ENCODE data around the gene TANC1.

Gene TANC1

GRCh38 chr2:158967114-158967730, 1.2 kb upstream of the TANC1 start:
- TF ChIP-seq CTCF (IDR thresholded peaks at IDR 0.05; ENCODE audit: borderline replicate concordance, insufficient read depth, low read depth, low read length) = no peak
- no peak overlapping the region for H3K4me3 ChIP-seq (ENCODE audit: low read depth, low read length)

- peak overlapping the region; percentile 77 for H3K4me3 ChIP-seq (ENCODE audit: low read depth, low read length)
- TF ChIP-seq CTCF (IDR thresholded peaks at IDR 0.05; ENCODE audit: borderline replicate concordance, insufficient read depth, low read depth, low read length) = no peak
These were observed 577 bp upstream of the TANC1 start for GRCh38 chr2:158967731-158968395.

GRCh38 chr2:158969162-158969714, 798 bp downstream of the TANC1 start:
- peak overlapping the region; percentile 77 for H3K4me3 ChIP-seq (ENCODE audit: low read depth, low read length)

GRCh38 chr2:158969715-158970240, 1.3 kb downstream of the TANC1 start:
- TF ChIP-seq CTCF (IDR thresholded peaks at IDR 0.05; ENCODE audit: borderline replicate concordance, insufficient read depth, low read depth, low read length) = no peak

More at GRCh38 chr2:158969162-158969714, 798 bp downstream of the TANC1 start:
- no peak for TF ChIP-seq CTCF (IDR thresholded peaks at IDR 0.05; ENCODE audit: borderline replicate concordance, insufficient read depth, low read depth, low read length)

GRCh38 chr2:158970241-158970751, 1.9 kb downstream of the TANC1 start:
- H3K4me3 ChIP-seq (ENCODE audit: low read depth, low read length) = peak overlapping the region; percentile 77
- TF ChIP-seq CTCF (IDR thresholded peaks at IDR 0.05; ENCODE audit: borderline replicate concordance, insufficient read depth, low read depth, low read length) = no peak

More at GRCh38 chr2:158969715-158970240, 1.3 kb downstream of the TANC1 start:
- H3K4me3 ChIP-seq (ENCODE audit: low read depth, low read length) = peak overlapping the region; percentile 77

GRCh38 chr2:158973116-158973956, 4.9 kb downstream of the TANC1 start:
- H3K4me3 ChIP-seq (ENCODE audit: low read depth, low read length) = no peak overlapping the region
- TF ChIP-seq CTCF (IDR thresholded peaks at IDR 0.05; ENCODE audit: borderline replicate concordance, insufficient read depth, low read depth, low read length) = no peak

Data from GM12875 (cell line).